COLO668 (cell line): Measurements from ENCODE around the gene CYP26C1.

Experiments used
- DNase-seq: peaks from one replicate; lab custom pipeline; 2025; ENCODE audit not compliant: unreplicated experiment; lab: John Stamatoyannopoulos, UW

The CYP26C1 gene

DNA sequence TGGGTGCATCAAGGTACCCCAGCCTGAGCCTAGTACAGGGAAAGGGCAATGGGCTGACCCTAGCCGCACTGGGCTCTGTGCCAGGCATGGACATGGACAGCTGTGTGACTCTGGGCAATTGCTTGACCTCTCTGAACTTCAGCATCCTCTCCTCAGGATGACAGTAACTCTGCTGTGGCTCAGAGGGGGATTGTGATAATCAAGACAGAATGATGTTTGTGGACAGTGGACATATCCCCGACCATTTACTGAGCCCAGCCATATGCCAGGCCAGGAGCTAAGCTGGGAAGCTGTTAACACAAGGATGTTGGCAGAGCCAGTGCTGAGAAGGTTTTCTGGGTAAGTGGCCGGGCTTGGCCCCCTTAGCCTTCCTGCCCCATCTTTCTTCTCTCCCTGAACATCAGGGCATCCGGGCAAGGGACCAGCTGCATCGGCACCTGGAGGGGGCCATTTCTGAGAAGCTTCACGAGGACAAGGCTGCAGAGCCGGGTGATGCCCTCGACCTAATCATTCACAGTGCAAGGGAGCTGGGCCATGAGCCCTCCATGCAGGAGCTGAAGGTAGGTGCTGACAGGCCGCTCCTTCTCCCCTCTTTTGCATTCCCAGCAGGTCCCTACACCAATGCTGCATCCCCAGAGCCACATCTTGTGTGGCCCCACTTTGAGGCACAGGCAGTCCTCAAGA lies 3.5 kb downstream of the CYP26C1 start:
- DNase-seq: no peak

DNA sequence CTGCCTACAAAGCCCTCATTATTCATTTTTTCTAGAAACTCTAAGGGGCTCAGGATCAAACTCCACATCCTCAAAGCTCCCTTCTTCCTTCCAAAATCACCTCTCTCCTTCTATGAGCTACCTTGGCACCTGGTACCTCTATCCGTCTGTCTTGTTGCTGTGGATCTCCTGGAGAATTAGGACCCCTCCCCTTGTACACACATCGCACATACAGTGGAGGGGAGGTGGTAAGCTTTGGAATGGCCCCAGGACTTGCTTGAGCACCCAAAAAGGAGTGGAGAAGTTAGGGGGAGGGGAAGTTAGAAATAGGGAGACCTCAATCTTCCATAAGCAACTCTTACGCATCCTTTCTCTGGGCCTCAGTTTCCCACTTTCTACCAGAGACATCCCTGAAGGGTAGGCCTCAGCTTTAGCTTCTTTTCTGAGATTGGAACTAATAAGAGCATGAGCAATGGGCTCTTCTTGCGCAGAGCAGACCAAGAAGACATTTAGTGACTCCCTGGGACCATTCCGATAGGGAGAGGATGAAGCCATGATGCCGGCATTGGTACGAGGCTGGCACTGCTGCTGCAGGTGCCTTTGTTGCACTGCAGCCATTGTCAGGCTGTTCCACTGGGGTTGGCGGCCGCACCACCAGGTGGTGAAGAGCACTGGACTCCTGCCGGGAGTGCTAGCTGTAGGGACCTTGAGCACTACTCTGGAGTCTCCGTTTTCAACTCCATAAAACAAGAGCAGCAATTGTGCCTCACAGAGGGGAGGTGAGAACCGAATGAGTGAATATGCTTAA lies 4.5 kb downstream of the CYP26C1 start:
- no peak for DNase-seq

GRCh38 chr10:93065675-93066543 lies 5.3 kb downstream of the CYP26C1 start:
- no peak for DNase-seq

DNA sequence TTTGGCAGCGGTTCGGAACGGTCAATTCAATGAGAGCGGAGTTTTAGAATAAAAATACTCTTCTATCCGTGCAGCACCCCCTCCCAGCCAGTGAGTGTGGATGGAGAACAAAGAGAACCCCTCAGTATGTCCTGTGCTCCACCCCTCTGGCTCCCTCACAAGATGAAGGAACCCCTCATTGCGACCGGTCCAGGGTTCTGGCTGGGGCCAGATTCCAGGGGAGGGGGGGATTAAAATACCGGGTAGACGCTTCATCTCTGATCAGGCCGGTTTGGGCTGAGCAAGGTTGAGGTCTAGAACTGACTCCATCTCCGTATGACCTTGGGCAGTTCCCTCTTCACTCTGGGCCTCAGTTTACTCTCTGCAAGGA lies 5.9 kb downstream of the CYP26C1 start:
- DNase-seq: no peak

DNA sequence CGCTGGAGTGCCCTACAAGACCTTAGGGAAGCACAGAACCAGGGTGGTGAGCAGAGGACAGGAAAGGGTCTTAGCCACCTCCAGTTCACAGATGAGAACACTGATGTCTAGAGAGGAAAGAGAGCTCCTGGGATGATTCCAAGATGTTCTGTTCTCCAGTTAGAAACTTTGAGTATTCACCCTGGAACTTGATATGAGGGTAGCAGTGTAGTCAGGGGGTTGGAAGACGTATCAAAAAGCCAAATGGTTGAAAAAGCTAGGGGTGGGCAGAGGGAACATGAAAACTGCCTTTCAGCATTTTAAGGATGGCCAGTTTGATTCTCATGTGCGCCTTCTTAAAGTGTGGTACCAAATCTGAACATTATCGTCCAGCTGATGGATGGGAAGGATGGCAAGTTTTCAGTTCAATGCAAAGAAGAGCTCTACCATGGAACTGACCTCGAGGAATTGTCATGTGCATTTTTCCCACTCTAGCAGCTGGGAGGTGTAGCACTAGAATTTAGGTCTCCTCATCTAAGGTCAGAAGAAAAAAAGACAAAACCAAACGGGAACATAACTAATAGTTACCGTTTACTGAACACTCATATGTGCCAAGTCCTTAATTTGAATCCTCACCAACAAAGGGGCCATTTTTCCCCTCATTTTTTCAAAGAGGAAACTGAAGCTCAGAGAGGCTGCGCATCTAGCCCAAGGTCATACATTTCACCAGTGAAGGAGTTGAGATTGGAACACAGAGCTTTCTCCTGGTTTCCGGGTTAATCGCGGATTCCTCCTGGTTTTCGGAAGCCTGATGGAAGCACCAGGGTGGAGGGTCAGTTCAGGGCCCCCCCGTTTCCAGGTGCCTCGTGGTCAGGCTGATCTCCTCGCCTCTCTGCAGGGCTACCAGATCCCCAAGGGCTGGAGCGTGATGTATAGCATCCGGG lies 7.1 kb downstream of the CYP26C1 start:
- no peak for DNase-seq

DNA sequence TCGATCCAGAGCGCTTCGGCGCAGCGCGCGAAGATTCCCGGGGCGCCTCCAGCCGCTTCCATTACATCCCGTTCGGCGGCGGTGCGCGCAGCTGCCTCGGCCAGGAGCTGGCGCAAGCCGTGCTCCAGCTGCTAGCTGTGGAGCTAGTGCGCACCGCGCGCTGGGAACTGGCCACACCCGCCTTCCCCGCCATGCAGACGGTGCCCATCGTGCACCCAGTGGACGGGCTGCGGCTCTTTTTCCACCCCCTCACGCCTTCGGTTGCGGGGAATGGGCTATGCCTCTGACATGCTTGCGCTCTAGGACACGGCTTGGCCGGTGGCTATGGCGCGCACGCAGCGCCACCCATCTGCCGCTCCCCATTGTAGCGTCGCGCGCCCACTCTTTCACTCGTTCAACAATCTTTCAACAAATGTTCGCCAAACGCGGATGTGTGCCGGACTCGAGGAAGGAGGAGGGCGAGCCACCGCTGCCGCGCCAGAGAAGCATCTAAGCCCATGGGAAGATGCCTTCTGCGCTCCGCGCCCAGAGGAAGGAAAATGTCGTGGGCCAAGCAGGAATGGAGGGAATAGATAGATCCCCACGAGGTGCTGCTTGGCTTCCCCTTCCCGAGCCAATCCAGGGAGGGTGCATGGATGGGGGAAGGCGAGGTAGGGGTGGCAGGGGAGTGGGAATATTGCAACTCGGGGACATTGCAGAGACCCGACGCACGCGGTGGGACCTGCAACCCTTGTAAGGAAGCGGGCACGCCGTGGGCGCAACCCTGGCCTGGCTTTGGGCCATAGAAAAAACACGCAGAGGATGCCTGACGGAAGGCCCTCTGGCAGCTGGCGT lies 8.0 kb downstream of the CYP26C1 start:
- DNase-seq: peak; percentile 43

GRCh38 chr10:93069245-93069561 lies 8.6 kb downstream of the CYP26C1 start:
- no peak for DNase-seq

DNA sequence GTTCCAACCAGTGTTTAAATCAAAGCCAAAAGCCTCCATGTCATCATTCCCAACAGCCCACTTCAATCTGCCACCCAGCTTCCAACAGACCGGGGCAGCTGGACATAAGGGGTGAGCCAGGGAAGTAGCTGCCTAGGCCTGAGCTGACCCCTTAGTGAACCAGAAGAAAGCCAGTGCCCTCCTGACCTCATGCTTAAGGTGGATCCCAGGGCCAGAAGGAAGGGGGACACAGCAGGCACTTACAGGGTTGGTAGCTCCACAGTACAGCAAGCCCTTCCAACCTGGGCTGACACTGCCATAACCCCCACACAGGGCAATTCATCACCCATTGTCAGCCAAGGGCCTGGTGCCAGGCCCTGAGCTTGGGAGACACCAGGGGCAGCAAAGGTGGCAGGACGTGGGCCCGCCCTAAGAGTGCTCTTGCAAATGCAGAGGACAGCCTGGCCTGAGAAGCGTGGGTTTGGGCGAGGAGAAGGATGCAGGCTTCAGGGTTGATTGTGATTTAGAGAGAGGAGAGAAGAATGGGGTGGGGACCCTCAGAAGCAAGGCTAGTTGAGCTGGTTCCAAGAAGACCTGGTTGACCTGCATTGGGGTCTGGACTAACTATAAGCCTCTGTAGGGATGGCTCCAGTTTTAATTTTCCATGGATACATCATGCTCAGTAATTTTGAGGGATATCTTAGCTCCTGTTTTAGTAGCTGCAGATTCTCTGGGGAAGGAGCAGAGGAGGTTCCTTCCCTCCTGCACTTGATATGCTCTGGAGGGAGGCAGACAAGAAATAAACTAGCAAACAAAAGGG lies 10.0 kb downstream of the CYP26C1 start:
- DNase-seq: no peak

GRCh38 chr10:93071177-93071472 lies 10.5 kb downstream of the CYP26C1 start:
- no peak for DNase-seq

DNA sequence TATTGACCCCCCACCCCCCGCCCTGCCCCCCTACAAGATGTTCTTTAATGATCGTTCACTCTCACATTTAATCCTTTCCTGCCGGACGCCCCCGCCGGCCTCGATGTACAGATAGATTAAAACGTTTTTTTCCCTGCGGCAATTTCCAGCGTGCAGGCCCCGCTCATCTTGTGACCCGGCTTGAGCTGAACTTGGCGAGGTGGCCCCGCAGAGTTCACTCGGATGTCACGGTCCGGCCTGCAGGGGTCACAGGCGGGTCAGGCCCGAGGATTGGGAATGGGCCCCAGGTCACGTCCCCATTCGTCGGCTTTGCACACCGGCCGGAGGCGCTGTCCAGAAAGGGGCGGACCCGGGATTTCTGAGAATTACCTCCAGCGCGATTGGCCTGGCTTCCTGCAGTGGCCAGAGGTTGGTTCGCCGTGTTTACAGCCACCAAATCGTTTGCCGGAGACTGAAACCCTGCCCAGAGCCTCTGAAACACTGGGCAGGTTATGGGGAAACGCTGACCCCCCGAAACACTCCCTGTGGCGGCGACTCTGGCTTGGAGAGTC lies 11.2 kb downstream of the CYP26C1 start:
- DNase-seq: peak; percentile 35

- DNase-seq: peak; percentile 67
Measured at GRCh38 chr10:93072225-93072712, 11.7 kb downstream of the CYP26C1 start.

DNA sequence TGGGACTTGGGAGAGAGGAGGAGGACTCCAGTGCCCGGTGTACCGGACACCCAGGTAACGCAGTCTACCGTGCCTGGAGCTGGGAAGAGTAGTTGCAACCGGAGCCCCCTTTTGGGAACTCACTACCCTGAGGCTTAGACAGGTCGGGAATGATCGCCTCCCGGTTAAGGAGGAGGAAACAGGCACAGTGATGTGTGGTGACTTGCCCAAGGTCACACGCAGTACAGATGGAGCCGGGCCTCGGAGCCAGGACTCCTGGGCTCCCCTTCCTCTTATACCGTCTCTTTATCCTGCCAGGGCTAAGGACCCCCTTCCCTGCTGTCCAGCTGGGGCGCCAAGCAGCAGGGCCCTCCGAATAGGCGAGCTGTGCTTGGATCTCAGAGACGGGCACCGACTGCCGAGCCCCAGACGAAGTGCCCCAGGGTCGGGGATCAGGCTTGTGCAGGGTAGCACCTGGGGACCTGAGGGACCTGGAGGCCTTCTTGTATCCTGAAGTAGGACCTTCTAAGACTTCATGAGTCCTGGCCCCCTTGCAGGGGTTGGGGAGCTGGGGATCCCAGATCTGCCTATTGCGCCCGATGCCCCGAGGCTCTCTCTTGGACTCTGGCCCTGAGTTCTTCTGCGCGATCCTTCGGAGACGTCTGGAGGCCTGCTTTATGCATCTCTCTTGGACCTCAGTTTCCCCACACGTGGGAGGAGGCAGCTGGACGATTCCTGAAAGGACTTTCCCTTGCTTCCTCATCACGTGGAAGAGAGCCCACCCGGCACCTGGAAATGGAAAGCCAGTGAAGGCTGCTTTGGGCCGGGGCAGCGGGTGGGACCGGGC lies 12.3 kb downstream of the CYP26C1 start:
- DNase-seq: peak; percentile 42

DNA sequence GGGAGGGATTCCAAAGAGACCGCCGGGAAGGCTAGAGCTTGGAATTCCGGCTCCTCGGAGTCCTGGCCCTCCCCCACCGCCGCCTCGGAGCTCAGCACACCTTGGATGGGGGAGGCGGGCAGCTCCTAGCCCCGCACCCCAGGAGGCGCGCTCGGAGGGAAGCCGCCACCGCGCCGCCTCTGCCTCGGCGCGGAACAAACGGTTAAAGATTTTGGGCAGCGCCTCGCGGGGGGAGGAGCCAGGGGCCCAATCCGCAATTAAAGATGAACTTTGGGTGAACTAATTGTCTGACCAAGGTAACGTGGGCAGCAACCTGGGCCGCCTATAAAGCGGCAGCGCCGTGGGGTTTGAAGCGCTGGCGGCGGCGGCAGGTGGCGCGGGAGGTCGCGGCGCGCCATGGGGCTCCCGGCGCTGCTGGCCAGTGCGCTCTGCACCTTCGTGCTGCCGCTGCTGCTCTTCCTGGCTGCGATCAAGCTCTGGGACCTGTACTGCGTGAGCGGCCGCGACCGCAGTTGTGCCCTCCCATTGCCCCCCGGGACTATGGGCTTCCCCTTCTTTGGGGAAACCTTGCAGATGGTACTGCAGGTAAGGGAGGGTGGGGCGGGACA lies 13.0 kb downstream of the CYP26C1 start, which contains the start of gene CYP26A1:
Gene CYP26A1 (plus strand): TSS at position 355 of the 608 bp plus-strand sequence. CDS start 42 bp downstream, at position 397.
- DNase-seq: peak; percentile 49

- DNase-seq: peak; percentile 48
Measured at GRCh38 chr10:93074147-93074596, 13.6 kb downstream of the CYP26C1 start.

GRCh38 chr10:93074597-93075368 lies 14.2 kb downstream of the CYP26C1 start:
- peak; percentile 31 for DNase-seq

GRCh38 chr10:93075369-93076221 lies 15.0 kb downstream of the CYP26C1 start:
- DNase-seq: no peak
